Psoas muscle (tissue), 8 donors: ENCODE results near the gene MAN1A2. TPM values are rescaled to one million over a fixed set of nuclear protein-coding genes. Genes with fewer than 3 reads are reported as not detected.

Experiments
- ATAC-seq, 4 donors: fragments of 200-7000 bp; cut with Tn5 transposase; one replicate each; pipeline ENCODE4 v1.9.1; 2020; ENCODE audit warnings: moderate library complexity in 3 of 4, mild to moderate bottlenecking in 2 of 4
- DNase-seq, 2 donors: peaks; one replicate each; pipeline ENCODE4 v3.0.0-alpha.2; 2020
- H3K27ac ChIP-seq: fragments of 200-600 bp; one replicate; pipeline ENCODE4 v1.8.0; 2022
- H3K27me3 ChIP-seq, 3 donors: fragments of 200-600 bp in 1 of 3; one replicate each; pipeline versions ENCODE4 v1.6.1 to v1.8.0; 2013 to 2022; ENCODE audit warnings: low read length in 2 of 3, mild to moderate bottlenecking in 2 of 3, moderate library complexity in 1 of 3; ENCODE audit not compliant: insufficient read depth in 3 of 3
- H3K36me3 ChIP-seq, 2 donors: fragments of 200-600 bp in 1 of 2; one replicate each; pipeline versions ENCODE4 v1.6.1 to v1.8.0; 2013 to 2022; ENCODE audit warnings: low read depth in 1 of 2, mild to moderate bottlenecking in 1 of 2, moderate library complexity in 1 of 2; ENCODE audit not compliant: insufficient read depth in 1 of 2
- H3K4me1 ChIP-seq: fragments of 200-600 bp; one replicate; pipeline ENCODE4 v1.8.0; 2022
- H3K4me3 ChIP-seq: fragments of 200-600 bp; one replicate; pipeline ENCODE4 v1.8.0; 2022; ENCODE audit warnings: mild to moderate bottlenecking
- H3K9me3 ChIP-seq: fragments of 200-600 bp; one replicate; pipeline ENCODE4 v1.8.0; 2022
- WGBS, 3 donors: extraction: QIAGEN DNeasy Blood & Tissue Kit; methylation state at CpG; one replicate each; pipeline versions ENCODE4 v1.1.6 to v1.1.7; 2013; 5-methylcytosine and 5-hydroxymethylcytosine counted together
- intact Hi-C, 2 donors: fragments of 100-400 bp; cut with DNase I; formaldehyde crosslinking; loops; one replicate each; pipeline versions ENCODE4 v1.11.0 to v1.14.2; 2022
- polyA plus RNA-seq, 3 donors: library from polyadenylated mRNA; stranded (reverse); fragments of 200-250 nt; gene quantifications; one replicate each; pipeline ENCODE4 v1.2.3, GENCODE V29; 2013
- total RNA-seq, 4 donors: library from RNA; stranded (reverse); fragmentation: NEBNext Ultra II Directional in 2 of 4; extraction: Animal tissue kit (Norgen Biotek cat#: 25700) in 2 of 4; gene quantifications; one replicate each; pipeline versions ENCODE4 v1.2.1 to v1.2.4, GENCODE V29; 2021 to 2023
- TF ChIP-seq, protein P1 (sequence below): fragments of 200-600 bp; IDR thresholded peaks from one replicate; pipeline ENCODE4 v1.8.0; 2022; ENCODE audit warnings: antibody characterized with exemption
- donor health status: healthy with polysubstance abuse.
- donor health status: DM: no; HTN: no; CAD: no; lungs with moderate emphysema.
- donor health status: Bipolar disorder and iron deficiency.
- donor health status: healthy.
- donor health status: DM: yes; HTN: yes; CAD: no.
- donor health status: DM: no; HTN: no; CAD: no.
- donor health status: DM: no; HTN: no; CAD: no.
- donor health status: DM: yes; HTN: yes; CAD: no.

MAN1A2 gene
- total and polyA plus RNA-seq, 7 donors, result 4.0 to 35.0 (median 19.8) TPM

DNA sequence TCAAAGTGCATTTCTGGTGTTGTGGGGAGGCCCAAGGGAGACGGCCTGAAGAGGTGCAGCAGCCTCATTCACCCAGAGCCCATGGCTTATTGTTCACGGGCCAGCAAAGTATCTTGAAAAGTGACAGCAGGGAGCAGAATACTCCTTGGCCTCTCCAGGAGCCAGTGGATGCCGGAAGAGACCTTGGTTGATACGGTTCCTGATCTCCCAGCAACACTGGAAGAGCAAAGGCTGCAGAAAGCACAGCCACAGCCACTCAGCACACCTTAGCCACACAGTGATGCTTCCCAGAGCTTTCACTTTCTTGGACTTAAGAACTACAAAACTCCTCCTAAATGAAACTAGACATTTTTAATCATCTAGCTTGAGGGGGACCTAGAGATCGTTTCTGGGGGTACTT, 174.3 kb downstream of the MAN1A2 start:
- Histone ChIP-seq H3K4me3 (no peak overlapping the region), H3K27ac (no peak overlapping the region), H3K4me1 (peaks cover 6% of the 10 kb centered on the region), H3K27me3 (no peaks in the 10 kb centered on the region), H3K36me3 (no peaks in the 10 kb centered on the region), H3K9me3 (no peaks in the 10 kb centered on the region)
- no peak for DNase-seq
- intact Hi-C loops, result loop anchor here in 1 of 2 donors (5.0 kb wide), 1 partner anchor 46 kb away; no protein-coding TSS in a partner anchor
- no peak for ATAC-seq
- WGBS, 3 donors, result 77 to 82% (median 81%) methylated on average over 5 of the region's 5 CpGs
- TF ChIP-seq, protein P1, sequence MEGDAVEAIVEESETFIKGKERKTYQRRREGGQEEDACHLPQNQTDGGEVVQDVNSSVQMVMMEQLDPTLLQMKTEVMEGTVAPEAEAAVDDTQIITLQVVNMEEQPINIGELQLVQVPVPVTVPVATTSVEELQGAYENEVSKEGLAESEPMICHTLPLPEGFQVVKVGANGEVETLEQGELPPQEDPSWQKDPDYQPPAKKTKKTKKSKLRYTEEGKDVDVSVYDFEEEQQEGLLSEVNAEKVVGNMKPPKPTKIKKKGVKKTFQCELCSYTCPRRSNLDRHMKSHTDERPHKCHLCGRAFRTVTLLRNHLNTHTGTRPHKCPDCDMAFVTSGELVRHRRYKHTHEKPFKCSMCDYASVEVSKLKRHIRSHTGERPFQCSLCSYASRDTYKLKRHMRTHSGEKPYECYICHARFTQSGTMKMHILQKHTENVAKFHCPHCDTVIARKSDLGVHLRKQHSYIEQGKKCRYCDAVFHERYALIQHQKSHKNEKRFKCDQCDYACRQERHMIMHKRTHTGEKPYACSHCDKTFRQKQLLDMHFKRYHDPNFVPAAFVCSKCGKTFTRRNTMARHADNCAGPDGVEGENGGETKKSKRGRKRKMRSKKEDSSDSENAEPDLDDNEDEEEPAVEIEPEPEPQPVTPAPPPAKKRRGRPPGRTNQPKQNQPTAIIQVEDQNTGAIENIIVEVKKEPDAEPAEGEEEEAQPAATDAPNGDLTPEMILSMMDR, result no peak

DNA sequence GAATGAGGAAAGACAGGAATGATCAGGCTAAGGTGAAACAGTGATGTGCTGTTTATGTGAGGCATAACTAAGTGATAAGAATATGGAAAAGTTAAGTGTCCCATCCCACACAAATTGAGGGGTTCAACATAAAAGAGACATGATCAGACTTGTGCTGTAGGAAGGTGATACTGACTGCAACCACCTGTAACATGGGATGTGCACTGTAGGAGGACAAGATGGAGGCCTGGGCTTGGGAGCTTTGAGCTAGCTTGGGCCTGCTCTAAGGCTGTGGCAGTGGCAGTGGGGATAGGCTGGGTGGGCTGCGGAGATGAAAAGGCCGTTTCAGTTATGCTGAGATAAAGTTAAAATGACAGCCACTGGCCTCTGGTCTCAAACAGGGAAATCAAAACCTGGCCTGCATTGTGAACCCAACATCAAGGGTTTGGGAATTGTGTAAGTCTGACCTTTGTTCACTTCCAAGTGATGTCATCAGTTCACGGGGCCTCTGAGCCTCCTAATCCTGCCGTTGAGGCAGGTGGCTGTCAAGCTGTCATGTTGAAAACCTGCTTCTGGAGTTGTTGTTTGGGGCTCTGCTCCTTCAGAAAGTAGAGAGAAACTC, 177.4 kb downstream of the MAN1A2 start:
- peaks cover 10% of the 10 kb centered on the region for H3K4me1 ChIP-seq
- TF ChIP-seq, protein P1, result no peak
- intact Hi-C loops, result loop anchor here in 1 of 2 donors (5.0 kb wide), 1 partner anchor 43 kb away; no protein-coding TSS in a partner anchor
- H3K36me3 ChIP-seq, result no peaks in the 10 kb centered on the region
- H3K27ac ChIP-seq, result no peak overlapping the region
- no peaks in the 10 kb centered on the region for H3K9me3 ChIP-seq
- H3K27me3 ChIP-seq, result no peaks in the 10 kb centered on the region
- WGBS, 3 donors, result 53 to 76% (median 58%) methylated on average over 4 of the region's 4 CpGs
- ATAC-seq, result no peak
- DNase-seq, result no peak
- no peak overlapping the region for H3K4me3 ChIP-seq

DNA sequence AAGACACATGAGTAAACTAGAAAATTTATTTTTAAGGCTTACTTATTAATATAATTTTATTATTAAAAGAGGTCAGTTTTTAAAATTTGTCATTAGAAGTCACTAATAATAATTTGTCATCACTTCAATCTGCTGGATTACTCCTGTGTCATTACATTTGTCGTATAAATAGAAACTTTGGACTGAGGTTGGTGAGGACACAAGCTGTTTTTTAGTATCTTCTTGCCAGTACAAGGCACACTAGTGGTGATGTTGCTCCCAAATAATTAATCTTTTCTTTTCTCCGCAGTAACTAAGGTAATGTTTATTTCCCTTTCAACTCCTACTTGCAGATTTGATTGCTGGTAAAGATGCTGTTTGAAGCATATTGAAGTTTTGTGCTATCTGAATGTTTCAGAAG, 179.2 kb downstream of the MAN1A2 start:
- intact Hi-C loops, result no loop called here
- DNase-seq (no peak), ATAC-seq (peak in 1 of 4 donors; percentile 69)
- no peaks in the 10 kb centered on the region for H3K27me3 ChIP-seq
- WGBS, 3 donors, result 40 to 74% (median 48%) methylated on average over 2 of the region's 2 CpGs
- TF ChIP-seq, protein P1, result no peak
- H3K4me1 ChIP-seq, result peaks cover 6% of the 10 kb centered on the region
- H3K36me3 ChIP-seq, result no peaks in the 10 kb centered on the region
- H3K27ac ChIP-seq, result no peak overlapping the region
- no peak overlapping the region for H3K4me3 ChIP-seq
- H3K9me3 ChIP-seq, result no peaks in the 10 kb centered on the region

DNA sequence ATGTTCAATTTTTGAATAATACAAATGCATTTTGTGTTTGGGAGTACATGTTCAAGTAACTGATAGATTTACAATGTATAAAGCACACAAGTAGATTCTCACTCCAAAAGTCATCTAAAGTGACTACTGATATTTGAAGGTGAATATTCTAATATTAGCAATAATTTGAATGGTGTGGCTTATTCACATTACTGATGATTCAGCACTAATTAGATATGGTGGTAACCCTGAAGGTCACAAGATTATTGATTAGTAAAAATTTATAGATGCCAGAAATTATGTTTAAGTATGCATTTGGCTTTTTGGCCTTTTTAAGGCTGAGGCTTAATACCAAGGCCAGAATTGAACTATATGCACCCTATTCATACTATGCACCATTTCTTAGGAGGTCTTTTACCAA, 186.2 kb downstream of the MAN1A2 start:
- no peaks in the 10 kb centered on the region for H3K36me3 ChIP-seq
- ATAC-seq (no peak), DNase-seq (no peak)
- no peaks in the 10 kb centered on the region for H3K9me3 ChIP-seq
- no peak overlapping the region for H3K27ac ChIP-seq
- intact Hi-C loops, result no loop called here
- no peaks in the 10 kb centered on the region for H3K4me1 ChIP-seq
- no peak overlapping the region for H3K4me3 ChIP-seq
- TF ChIP-seq, protein P1, result no peak
- no peaks in the 10 kb centered on the region for H3K27me3 ChIP-seq

DNA sequence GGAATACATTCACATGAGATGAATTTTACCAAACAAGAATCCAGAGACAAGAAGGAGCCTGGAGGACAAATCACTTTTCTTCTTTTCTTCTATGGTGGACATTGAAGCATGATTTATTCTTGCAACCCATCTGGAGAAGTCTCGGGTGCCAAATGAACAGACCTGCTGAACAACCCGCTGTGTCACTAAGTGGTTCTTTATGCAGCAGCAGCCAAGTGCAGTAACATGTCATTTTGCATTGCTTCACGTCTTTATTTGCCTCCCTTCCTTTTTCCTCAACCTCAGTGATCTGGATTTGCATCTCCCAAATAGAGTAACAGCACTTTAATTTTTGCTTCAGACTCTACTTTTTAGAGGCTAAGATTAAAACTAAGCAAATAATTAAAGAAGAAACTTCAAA, 188.6 kb downstream of the MAN1A2 start:
- H3K4me1 ChIP-seq, result no peaks in the 10 kb centered on the region
- DNase-seq (no peak), ATAC-seq (no peak)
- 76 to 78% (median 76%) methylated on average over 3 of the region's 3 CpGs for WGBS, 3 donors
- H3K36me3 ChIP-seq, result no peaks in the 10 kb centered on the region
- H3K27me3 ChIP-seq, result no peaks in the 10 kb centered on the region
- no peaks in the 10 kb centered on the region for H3K9me3 ChIP-seq
- TF ChIP-seq, protein P1, result no peak
- H3K4me3 ChIP-seq, result no peak overlapping the region
- H3K27ac ChIP-seq, result no peak overlapping the region
- intact Hi-C loops, result no loop called here
